RWPE2 (cell line): Measurements from ENCODE around the gene COTL1.

Experiments used
- ATAC-seq: fragments of 200-7000 bp; cut with Tn5 transposase; 3 replicates; pipeline ENCODE4 v1.9.1; 2021; ENCODE audit warnings: low read depth
- DNase-seq: peaks from one replicate; pipeline ENCODE4 v3.0.0-alpha.2; 2020; ENCODE audit warnings: low spot score
- H3K27ac ChIP-seq: fragments of 450-650 bp; 2 replicates; pipeline ENCODE4 v1.5.1; 2017; ENCODE audit warnings: mild to moderate bottlenecking; ENCODE audit not compliant: poor library complexity, severe bottlenecking
- H3K27me3 ChIP-seq: fragments of 250-450 bp; sonication (Bioruptor Pico); 2 replicates; pipeline ENCODE4 v1.5.1; 2021; ENCODE audit warnings: mild to moderate bottlenecking, moderate library complexity; ENCODE audit not compliant: insufficient read depth, poor library complexity, severe bottlenecking
- H3K36me3 ChIP-seq: fragments of 250-450 bp; sonication (Bioruptor Pico); 2 replicates; pipeline ENCODE4 v1.5.1; 2020; ENCODE audit warnings: low read depth, mild to moderate bottlenecking, moderate library complexity
- H3K4me1 ChIP-seq: fragments of 250-450 bp; sonication (Bioruptor Pico); 2 replicates; pipeline ENCODE4 v1.5.1; 2021; ENCODE audit warnings: mild to moderate bottlenecking, moderate library complexity; ENCODE audit not compliant: insufficient read depth, poor library complexity, severe bottlenecking
- H3K4me3 ChIP-seq: fragments of 250-450 bp; sonication (Bioruptor Pico); 2 replicates; pipeline ENCODE4 v1.5.1; 2021; ENCODE audit warnings: mild to moderate bottlenecking, moderate library complexity; ENCODE audit not compliant: severe bottlenecking
- H3K9me3 ChIP-seq: fragments of 250-450 bp; sonication (Bioruptor Pico); 2 replicates; pipeline ENCODE4 v1.5.1; 2021; ENCODE audit warnings: mild to moderate bottlenecking, moderate library complexity; ENCODE audit not compliant: severe bottlenecking
- TF ChIP-seq, protein P1 (sequence below): fragments of 450-650 bp; IDR thresholded peaks from one replicate; pipeline ENCODE4 v1.5.1; 2017; ENCODE audit warnings: mild to moderate bottlenecking, moderate library complexity; ENCODE audit not compliant: poor library complexity, severe bottlenecking

Gene COTL1

GRCh38 chr16:84618581-84619460 is 943 bp upstream of the COTL1 start:
- H3K9me3 ChIP-seq, result no peaks in the 10 kb centered on the region
- ATAC-seq, result peak; percentile 79
- no peaks in the 10 kb centered on the region for H3K27me3 ChIP-seq
- peak overlapping the region; percentile 5 for H3K4me3 ChIP-seq
- no peak for DNase-seq
- TF ChIP-seq, protein P1, sequence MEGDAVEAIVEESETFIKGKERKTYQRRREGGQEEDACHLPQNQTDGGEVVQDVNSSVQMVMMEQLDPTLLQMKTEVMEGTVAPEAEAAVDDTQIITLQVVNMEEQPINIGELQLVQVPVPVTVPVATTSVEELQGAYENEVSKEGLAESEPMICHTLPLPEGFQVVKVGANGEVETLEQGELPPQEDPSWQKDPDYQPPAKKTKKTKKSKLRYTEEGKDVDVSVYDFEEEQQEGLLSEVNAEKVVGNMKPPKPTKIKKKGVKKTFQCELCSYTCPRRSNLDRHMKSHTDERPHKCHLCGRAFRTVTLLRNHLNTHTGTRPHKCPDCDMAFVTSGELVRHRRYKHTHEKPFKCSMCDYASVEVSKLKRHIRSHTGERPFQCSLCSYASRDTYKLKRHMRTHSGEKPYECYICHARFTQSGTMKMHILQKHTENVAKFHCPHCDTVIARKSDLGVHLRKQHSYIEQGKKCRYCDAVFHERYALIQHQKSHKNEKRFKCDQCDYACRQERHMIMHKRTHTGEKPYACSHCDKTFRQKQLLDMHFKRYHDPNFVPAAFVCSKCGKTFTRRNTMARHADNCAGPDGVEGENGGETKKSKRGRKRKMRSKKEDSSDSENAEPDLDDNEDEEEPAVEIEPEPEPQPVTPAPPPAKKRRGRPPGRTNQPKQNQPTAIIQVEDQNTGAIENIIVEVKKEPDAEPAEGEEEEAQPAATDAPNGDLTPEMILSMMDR, result peak; percentile 5
- H3K36me3 ChIP-seq, result peaks cover 31% of the 10 kb centered on the region
- peaks cover 35% of the 10 kb centered on the region for H3K4me1 ChIP-seq
- H3K27ac ChIP-seq, result peak overlapping the region; percentile 95

- DNase-seq (no peak), ATAC-seq (peak; percentile 22; the same call in 1 of the 3 replicates)
- H3K27me3 ChIP-seq, result no peaks in the 10 kb centered on the region
- peaks cover 47% of the 10 kb centered on the region for H3K36me3 ChIP-seq
- H3K4me3 ChIP-seq, result peak overlapping the region; percentile 91
- peak overlapping the region; percentile 95 for H3K27ac ChIP-seq
- TF ChIP-seq, protein P1, result no peak
- H3K9me3 ChIP-seq, result no peaks in the 10 kb centered on the region
- H3K4me1 ChIP-seq, result peaks cover 35% of the 10 kb centered on the region
Observed at GRCh38 chr16:84617041-84617790, 662 bp downstream of the COTL1 start.

DNA sequence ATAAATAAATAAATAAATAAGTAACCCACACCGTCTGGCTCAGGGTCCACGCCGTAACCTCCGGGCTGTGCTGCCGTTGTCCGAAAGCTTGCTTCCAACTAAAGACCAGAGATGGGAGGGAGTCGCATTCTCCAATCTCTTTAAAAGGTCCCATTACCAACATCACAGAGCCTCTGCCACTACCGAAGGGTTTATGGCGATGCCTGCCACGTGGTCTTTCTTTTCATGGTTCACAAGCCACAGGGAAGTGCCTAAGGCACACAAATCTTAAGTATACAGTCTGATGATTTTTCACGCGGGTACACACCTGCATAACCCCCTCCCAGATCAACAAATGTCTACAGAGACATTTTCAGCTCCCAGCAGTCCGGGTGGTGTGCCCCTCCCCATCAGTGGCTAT is 1.4 kb downstream of the COTL1 start:
- peak overlapping the region; percentile 95 for H3K27ac ChIP-seq
- peaks cover 30% of the 10 kb centered on the region for H3K4me1 ChIP-seq
- peaks cover 52% of the 10 kb centered on the region for H3K36me3 ChIP-seq
- H3K9me3 ChIP-seq, result no peaks in the 10 kb centered on the region
- ATAC-seq, result no peak
- TF ChIP-seq, protein P1, result no peak
- peak overlapping the region; percentile 91 for H3K4me3 ChIP-seq
- H3K27me3 ChIP-seq, result no peaks in the 10 kb centered on the region
- no peak for DNase-seq

DNA sequence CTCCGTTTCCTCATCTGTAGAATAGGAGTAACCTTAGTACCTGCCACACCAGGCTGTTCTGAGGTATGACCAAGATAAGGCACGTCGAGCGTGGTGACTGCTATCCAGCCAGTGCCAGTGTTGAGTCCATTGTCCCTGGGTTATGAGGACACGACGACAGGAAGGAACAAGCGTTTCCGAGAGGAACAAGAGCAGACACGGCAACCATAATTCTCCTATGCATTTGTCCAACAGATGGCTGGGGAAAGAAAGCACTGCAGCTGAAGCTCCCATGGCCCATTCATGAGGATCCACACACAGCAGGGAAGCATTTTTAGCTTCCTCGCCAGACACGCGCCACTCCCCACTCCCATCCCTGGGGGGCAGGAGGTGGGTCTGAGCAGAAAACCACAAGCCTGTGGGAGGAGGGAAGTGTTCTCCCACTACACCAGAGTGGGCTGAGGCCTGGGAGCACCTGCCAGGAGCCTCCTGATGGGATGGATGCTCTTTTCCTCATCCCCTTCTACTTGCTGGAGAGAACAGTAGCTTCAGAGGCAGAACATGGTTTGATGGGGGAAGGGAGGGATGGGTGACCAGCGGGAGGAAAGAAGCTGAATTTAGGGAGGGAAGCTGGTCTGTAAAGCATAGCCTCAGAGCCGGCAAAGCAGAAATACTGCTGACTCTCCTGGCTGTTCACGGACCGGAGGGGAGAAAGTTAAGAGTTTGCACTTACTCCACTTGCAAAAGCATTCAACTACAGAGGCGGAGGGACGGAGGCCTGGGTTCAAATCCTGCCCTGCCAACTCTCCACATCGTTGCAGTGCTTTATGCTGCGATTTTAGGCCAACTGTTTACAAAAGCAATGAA is 2.7 kb downstream of the COTL1 start:
- H3K36me3 ChIP-seq, result peaks cover 65% of the 10 kb centered on the region
- DNase-seq, result no peak
- H3K4me3 ChIP-seq, result no peak overlapping the region
- ATAC-seq, result no peak
- TF ChIP-seq, protein P1, result no peak
- peak overlapping the region; percentile 95 for H3K27ac ChIP-seq
- no peaks in the 10 kb centered on the region for H3K9me3 ChIP-seq
- H3K4me1 ChIP-seq, result peaks cover 28% of the 10 kb centered on the region
- no peaks in the 10 kb centered on the region for H3K27me3 ChIP-seq
